Mesothelial cell of epicardium (in vitro differentiated cells): ENCODE results near the gene TNFAIP8. TPM values are rescaled to one million over a fixed set of nuclear protein-coding genes. Genes with fewer than 3 reads are reported as not detected.
A peak's percentile ranks its signal among the peaks of the same experiment; 100 is the strongest.
"Not testable (repeated sequence)": the region's sequence is repeated elsewhere in the genome, so short reads cannot be mapped to it uniquely, and the experiment has no call there.

Experiments used
- DNase-seq, 2 experiments: peaks; one replicate each; pipeline ENCODE4 v3.0.0; 2021; ENCODE audit warnings: low spot score in 2 of 2; ENCODE audit not compliant: unreplicated experiment in 2 of 2
- H3K27ac Mint-ChIP-seq: 2 replicates; pipeline ENCODE4 v1.8.0; 2021; ENCODE audit warnings: mixed read lengths
- H3K27me3 Mint-ChIP-seq: 2 replicates; pipeline ENCODE4 v1.8.0; 2021; ENCODE audit warnings: low read depth, mixed read lengths
- H3K36me3 Mint-ChIP-seq: 2 replicates; pipeline ENCODE4 v1.8.0; 2021; ENCODE audit warnings: mixed read lengths
- H3K4me1 Mint-ChIP-seq: 2 replicates; pipeline ENCODE4 v1.8.0; 2021; ENCODE audit warnings: mixed read lengths
- H3K4me3 Mint-ChIP-seq: 2 replicates; pipeline ENCODE4 v1.8.0; 2021; ENCODE audit warnings: mild to moderate bottlenecking, moderate library complexity, mixed read lengths
- H3K9me3 Mint-ChIP-seq: 2 replicates; pipeline ENCODE4 v1.8.0; 2021; ENCODE audit warnings: mixed read lengths
- total RNA-seq: library from RNA; stranded (reverse); gene quantifications from 3 replicates; pipeline ENCODE4 v1.2.1, GENCODE V29; 2021
- TF ChIP-seq, protein P1 (sequence below): fragments of 200-600 bp; sonication (generic); IDR thresholded peaks from one replicate; pipeline ENCODE4 v1.5.0; 2021; ENCODE audit warnings: antibody characterized with exemption; ENCODE audit not compliant: unreplicated experiment

Gene TNFAIP8
- total RNA-seq, 1 donor from 2014 or later: 26.5 TPM

DNA sequence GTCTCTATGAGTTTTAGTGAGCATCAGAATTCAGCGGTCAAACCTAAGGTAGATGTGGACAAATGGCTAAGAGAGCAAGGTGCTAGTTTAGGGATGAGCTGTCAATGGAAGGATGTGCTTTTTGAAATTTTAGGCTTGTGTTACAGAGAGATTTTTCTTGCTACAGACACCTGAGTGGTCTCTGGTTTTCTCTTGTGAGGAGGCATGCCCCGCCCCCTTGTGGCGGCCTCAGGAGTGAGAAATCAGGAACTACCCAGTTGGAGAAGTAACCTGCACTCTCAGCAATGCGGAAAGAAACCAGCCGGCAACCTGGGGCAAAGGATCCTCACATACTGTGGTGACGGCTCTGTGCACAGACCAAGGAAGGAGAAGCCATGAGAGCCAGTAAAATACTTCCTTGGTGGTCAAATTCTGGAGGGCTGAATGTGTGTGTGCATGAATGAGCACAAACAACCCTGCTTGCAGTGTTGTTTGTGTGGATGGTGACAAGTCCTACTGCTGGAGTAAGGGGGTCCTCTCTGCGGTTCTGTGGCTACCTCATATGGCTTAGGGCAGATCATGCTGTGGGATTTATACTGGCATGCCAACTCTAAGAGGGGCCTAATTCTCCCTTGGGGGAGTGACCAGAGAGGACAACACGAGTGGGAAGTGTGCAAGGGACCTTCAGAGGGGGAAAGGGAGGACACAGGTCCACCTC, 79.8 kb downstream of the TNFAIP8 start:
- no peaks in the 10 kb centered on the region for H3K27me3 Mint-ChIP-seq
- no peak overlapping the region for H3K4me3 Mint-ChIP-seq
- TF ChIP-seq, protein P1, sequence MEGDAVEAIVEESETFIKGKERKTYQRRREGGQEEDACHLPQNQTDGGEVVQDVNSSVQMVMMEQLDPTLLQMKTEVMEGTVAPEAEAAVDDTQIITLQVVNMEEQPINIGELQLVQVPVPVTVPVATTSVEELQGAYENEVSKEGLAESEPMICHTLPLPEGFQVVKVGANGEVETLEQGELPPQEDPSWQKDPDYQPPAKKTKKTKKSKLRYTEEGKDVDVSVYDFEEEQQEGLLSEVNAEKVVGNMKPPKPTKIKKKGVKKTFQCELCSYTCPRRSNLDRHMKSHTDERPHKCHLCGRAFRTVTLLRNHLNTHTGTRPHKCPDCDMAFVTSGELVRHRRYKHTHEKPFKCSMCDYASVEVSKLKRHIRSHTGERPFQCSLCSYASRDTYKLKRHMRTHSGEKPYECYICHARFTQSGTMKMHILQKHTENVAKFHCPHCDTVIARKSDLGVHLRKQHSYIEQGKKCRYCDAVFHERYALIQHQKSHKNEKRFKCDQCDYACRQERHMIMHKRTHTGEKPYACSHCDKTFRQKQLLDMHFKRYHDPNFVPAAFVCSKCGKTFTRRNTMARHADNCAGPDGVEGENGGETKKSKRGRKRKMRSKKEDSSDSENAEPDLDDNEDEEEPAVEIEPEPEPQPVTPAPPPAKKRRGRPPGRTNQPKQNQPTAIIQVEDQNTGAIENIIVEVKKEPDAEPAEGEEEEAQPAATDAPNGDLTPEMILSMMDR: peak; percentile 57
- H3K36me3 Mint-ChIP-seq: no peaks in the 10 kb centered on the region
- peak; percentile 25 to 59 for DNase-seq
- H3K9me3 Mint-ChIP-seq: peaks cover 20% of the 10 kb centered on the region
- no peak overlapping the region for H3K27ac Mint-ChIP-seq
- peaks cover 7% of the 10 kb centered on the region for H3K4me1 Mint-ChIP-seq

GRCh38 chr5:119437785-119438586, 82.2 kb downstream of the TNFAIP8 start:
- H3K27ac Mint-ChIP-seq, H3K27me3 Mint-ChIP-seq, H3K36me3 Mint-ChIP-seq, H3K4me3 Mint-ChIP-seq, H3K4me1 Mint-ChIP-seq, DNase-seq: not testable (repeated sequence)
- H3K9me3 Mint-ChIP-seq: peaks cover 22% of the 10 kb centered on the region

DNA sequence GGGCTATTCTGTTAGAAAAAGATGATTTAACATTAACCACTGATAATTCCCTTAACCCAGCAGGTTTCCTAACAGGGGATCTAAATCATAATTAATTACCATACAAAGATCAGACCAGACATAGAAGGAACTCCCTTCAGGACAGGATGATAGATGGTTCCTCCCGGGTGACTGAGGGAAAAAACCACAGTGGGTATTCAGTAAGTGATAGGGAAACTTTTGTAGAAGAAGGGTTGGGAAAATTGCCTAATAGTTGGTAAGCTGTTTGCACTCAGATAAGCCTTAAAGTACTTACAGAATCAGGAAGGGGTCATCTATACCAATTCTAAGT, 82.7 kb downstream of the TNFAIP8 start:
- H3K4me1 Mint-ChIP-seq, H3K27me3 Mint-ChIP-seq, DNase-seq, H3K36me3 Mint-ChIP-seq, H3K4me3 Mint-ChIP-seq, H3K27ac Mint-ChIP-seq: not testable (repeated sequence)
- peaks cover 26% of the 10 kb centered on the region for H3K9me3 Mint-ChIP-seq

GRCh38 chr5:119439140-119439631, 83.4 kb downstream of the TNFAIP8 start:
- Mint-ChIP-seq H3K9me3 (peaks cover 29% of the 10 kb centered on the region), H3K4me3 (no peak overlapping the region), H3K36me3 (no peaks in the 10 kb centered on the region), H3K27ac (no peak overlapping the region), H3K4me1 (peaks cover 7% of the 10 kb centered on the region), H3K27me3 (no peaks in the 10 kb centered on the region)
- DNase-seq: no peak
- TF ChIP-seq, protein P1: no peak

GRCh38 chr5:119439632-119440031, 83.8 kb downstream of the TNFAIP8 start:
- not testable (repeated sequence) for H3K27me3 Mint-ChIP-seq, H3K4me3 Mint-ChIP-seq, H3K36me3 Mint-ChIP-seq, DNase-seq, H3K4me1 Mint-ChIP-seq, H3K27ac Mint-ChIP-seq
- peaks cover 32% of the 10 kb centered on the region for H3K9me3 Mint-ChIP-seq

DNA sequence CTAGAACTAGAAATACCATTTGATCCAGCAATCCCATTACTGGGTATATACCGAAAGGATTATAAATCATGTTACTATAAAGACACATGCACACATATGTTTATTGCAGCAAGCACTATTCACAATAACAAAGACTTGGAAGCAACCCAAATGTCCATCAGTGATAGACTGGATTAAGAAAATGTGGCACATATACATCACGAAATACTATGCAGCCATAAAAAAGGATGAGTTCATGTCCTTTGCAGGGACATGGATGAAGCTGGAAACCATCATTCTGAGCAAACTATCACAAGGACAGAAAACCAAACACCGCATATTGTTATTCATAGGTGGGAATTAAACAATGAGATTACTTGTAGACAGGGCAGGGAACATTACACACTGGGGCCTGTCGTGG, 88.8 kb downstream of the TNFAIP8 start:
- H3K4me3 Mint-ChIP-seq, H3K36me3 Mint-ChIP-seq, H3K4me1 Mint-ChIP-seq, H3K27me3 Mint-ChIP-seq, DNase-seq, H3K27ac Mint-ChIP-seq: not testable (repeated sequence)
- H3K9me3 Mint-ChIP-seq: peaks cover 29% of the 10 kb centered on the region

DNA sequence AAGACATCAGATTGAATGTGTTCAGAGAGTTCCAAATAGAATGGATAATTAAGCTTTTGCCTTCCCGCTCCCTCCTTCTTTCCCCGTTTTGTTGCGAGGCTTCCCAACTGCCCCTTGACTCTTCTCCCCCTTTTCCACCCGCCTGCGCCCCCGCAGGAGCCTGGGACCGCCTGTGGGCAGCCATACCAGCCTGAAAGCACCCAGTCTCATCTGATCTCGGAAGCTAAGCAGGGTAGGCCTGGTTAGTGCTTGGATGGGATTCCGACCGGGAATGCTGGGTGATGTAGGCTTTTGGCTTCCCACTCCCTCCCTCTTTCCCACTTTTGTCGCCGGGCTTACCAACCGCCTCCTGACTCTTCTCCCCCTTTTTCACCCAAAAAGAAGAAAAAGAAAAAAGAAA, 89.7 kb downstream of the TNFAIP8 start:
- Mint-ChIP-seq H3K27me3 (peaks cover 2% of the 10 kb centered on the region), H3K9me3 (peaks cover 27% of the 10 kb centered on the region), H3K36me3 (peaks cover 4% of the 10 kb centered on the region), H3K4me1 (no peaks in the 10 kb centered on the region), H3K27ac (no peak overlapping the region), H3K4me3 (no peak overlapping the region)
- TF ChIP-seq, protein P1: no peak
- no peak for DNase-seq

Other genes starting within 250 kb of the TNFAIP8 start
- gene HSD17B4, start 96.5 kb downstream of the TNFAIP8 start, total RNA-seq: 119 to 146 TPM (median 136 TPM) in 3 replicates